ENCODE data around the gene CCDC102A. TPM values are rescaled to one million over a fixed set of nuclear protein-coding genes. Genes with fewer than 3 reads are reported as not detected.

Gene CCDC102A
- total and polyA plus RNA-seq, 9 of the 15 experiments (the other 6 are each of a cell fraction or from before 2014, with no cell fraction given): 0.03 to 4.9 (median 1.4) TPM

DNA sequence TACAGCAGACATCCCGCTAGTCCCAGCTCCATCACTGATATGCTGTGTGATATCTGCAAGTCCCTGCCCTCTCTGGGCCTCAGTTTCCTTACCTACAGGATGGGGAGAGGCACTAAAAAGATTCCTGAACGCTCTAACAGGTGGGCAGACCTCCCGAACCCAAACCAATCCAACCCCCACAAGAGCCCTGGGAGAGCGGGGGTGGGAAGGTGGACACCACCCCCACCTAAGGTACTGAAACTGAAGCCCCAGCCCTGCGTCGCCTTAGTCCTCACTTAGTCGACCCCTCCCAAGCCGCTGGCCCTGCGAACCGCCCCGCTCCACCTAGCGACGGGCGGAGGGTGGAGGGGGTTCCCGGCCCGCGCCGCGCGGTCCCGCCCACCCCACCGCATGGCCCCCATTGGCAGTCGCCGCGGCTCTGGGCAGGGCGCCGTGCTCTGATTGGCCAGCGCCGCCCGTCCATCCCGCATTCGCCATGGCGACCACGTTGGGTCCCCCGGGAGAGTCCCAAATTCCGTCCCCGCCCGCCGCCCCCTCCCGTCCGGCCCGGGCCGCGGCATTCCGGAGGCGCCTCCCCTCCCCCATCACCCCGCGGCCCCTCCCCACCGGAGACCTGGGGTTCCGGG, 578 bp downstream of the CCDC102A start (continued):
- TF ChIP-seq E2F8 (IDR thresholded peaks at IDR 0.05; ENCODE audit: low read depth, partially characterized antibody) (no peak), SIN3A (IDR thresholded peaks at IDR 0.05; ENCODE audit: borderline replicate concordance in 2 of 2, control insufficient read depth in 1 of 2, low read depth in 2 of 2, low read length in 2 of 2) (no peak), SNAPC5 (CRISPR knock-in tag; IDR thresholded peaks at IDR 0.05) (no peak), NFYB (IDR thresholded peaks at IDR 0.05; ENCODE audit: extremely low read depth, insufficient read length) (peak; percentile 96), IRF2 (CRISPR knock-in tag; IDR thresholded peaks at IDR 0.05) (no peak), RBM39 (optimal IDR thresholded peaks at IDR 0.05; ENCODE audit: low read depth, low read length) (no peak), CBFA2T3 (IDR thresholded peaks at IDR 0.05) (no peak), NELFE (IDR thresholded peaks at IDR 0.05; ENCODE audit: insufficient read depth, insufficient read length) (no peak), CHD4 (IDR thresholded peaks at IDR 0.05; ENCODE audit: insufficient read depth, insufficient replicate concordance, low read depth, low read length, poor library complexity, severe bottlenecking) (no peak), SMARCC2 (IDR thresholded peaks at IDR 0.05; ENCODE audit: low read depth) (no peak), STAT5B (CRISPR knock-in tag; IDR thresholded peaks at IDR 0.05) (no peak), POU5F1 (IDR thresholded peaks at IDR 0.05; ENCODE audit: borderline replicate concordance, low read depth, low read length, partially characterized antibody) (no peak), E2F3 (CRISPR knock-in tag; IDR thresholded peaks at IDR 0.05) (0 out of 2 replicates have a peak, but pooled peaks have one; percentile 25)
- TF ChIP-seq, protein P1, sequence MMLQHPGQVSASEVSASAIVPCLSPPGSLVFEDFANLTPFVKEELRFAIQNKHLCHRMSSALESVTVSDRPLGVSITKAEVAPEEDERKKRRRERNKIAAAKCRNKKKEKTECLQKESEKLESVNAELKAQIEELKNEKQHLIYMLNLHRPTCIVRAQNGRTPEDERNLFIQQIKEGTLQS (IDR thresholded peaks at IDR 0.05): no peak
- TF ChIP-seq, protein P1 (CRISPR knock-in tag; conservative IDR thresholded peaks at IDR 0.05): no peak
- TF ChIP-seq, protein P2, sequence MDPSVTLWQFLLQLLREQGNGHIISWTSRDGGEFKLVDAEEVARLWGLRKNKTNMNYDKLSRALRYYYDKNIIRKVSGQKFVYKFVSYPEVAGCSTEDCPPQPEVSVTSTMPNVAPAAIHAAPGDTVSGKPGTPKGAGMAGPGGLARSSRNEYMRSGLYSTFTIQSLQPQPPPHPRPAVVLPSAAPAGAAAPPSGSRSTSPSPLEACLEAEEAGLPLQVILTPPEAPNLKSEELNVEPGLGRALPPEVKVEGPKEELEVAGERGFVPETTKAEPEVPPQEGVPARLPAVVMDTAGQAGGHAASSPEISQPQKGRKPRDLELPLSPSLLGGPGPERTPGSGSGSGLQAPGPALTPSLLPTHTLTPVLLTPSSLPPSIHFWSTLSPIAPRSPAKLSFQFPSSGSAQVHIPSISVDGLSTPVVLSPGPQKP (CRISPR knock-in tag; IDR thresholded peaks at IDR 0.05): no peak
- TF ChIP-seq, protein P3, sequence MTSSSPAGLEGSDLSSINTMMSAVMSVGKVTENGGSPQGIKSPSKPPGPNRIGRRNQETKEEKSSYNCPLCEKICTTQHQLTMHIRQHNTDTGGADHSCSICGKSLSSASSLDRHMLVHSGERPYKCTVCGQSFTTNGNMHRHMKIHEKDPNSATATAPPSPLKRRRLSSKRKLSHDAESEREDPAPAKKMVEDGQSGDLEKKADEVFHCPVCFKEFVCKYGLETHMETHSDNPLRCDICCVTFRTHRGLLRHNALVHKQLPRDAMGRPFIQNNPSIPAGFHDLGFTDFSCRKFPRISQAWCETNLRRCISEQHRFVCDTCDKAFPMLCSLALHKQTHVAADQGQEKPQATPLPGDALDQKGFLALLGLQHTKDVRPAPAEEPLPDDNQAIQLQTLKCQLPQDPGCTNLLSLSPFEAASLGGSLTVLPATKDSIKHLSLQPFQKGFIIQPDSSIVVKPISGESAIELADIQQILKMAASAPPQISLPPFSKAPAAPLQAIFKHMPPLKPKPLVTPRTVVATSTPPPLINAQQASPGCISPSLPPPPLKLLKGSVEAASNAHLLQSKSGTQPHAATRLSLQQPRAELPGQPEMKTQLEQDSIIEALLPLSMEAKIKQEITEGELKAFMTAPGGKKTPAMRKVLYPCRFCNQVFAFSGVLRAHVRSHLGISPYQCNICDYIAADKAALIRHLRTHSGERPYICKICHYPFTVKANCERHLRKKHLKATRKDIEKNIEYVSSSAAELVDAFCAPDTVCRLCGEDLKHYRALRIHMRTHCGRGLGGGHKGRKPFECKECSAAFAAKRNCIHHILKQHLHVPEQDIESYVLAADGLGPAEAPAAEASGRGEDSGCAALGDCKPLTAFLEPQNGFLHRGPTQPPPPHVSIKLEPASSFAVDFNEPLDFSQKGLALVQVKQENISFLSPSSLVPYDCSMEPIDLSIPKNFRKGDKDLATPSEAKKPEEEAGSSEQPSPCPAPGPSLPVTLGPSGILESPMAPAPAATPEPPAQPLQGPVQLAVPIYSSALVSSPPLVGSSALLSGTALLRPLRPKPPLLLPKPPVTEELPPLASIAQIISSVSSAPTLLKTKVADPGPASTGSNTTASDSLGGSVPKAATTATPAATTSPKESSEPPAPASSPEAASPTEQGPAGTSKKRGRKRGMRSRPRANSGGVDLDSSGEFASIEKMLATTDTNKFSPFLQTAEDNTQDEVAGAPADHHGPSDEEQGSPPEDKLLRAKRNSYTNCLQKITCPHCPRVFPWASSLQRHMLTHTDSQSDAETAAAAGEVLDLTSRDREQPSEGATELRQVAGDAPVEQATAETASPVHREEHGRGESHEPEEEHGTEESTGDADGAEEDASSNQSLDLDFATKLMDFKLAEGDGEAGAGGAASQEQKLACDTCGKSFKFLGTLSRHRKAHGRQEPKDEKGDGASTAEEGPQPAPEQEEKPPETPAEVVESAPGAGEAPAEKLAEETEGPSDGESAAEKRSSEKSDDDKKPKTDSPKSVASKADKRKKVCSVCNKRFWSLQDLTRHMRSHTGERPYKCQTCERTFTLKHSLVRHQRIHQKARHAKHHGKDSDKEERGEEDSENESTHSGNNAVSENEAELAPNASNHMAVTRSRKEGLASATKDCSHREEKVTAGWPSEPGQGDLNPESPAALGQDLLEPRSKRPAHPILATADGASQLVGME (CRISPR knock-in tag; IDR thresholded peaks at IDR 0.05): no peak

Data from K562 (cell line).